ENCODE results near the gene FKBP11.

GRCh38 chr12:48936379-48936979, 11.2 kb upstream of the FKBP11 start:
- TF ChIP-seq CTCF (conservative IDR thresholded peaks at IDR 0.05; ENCODE audit: low read length), result peak; percentile 98
- TF ChIP-seq EZH2phosphoT487 (IDR thresholded peaks at IDR 0.05; ENCODE audit: borderline replicate concordance), result no peak

Measured in Loucy (cell line).